Endodermal cell (in vitro differentiated cells): Measurements from ENCODE around the gene RNU6-9. TPM values are rescaled to one million over a fixed set of nuclear protein-coding genes. Genes with fewer than 3 reads are reported as not detected.

Experiments used
- DNase-seq: peaks from one replicate; pipeline ENCODE4 v3.0.0-alpha.2; 2017
- H3K27ac ChIP-seq: 2 replicates; pipeline ENCODE4 v1.5.1; 2013; ENCODE audit warnings: mild to moderate bottlenecking, low read depth, low read length, moderate library complexity
- H3K27me3 ChIP-seq: 2 replicates; pipeline ENCODE4 v1.6.1; 2013; ENCODE audit warnings: mild to moderate bottlenecking, low read length, moderate library complexity; ENCODE audit not compliant: insufficient read depth, control insufficient read depth, poor library complexity, severe bottlenecking
- H3K36me3 ChIP-seq: 2 replicates; pipeline ENCODE4 v1.7.0; 2013; ENCODE audit warnings: mild to moderate bottlenecking, low read length, moderate library complexity; ENCODE audit not compliant: control insufficient read depth, insufficient read depth
- H3K4me1 ChIP-seq: one replicate; pipeline ENCODE4 v1.7.0; 2013; ENCODE audit warnings: low read length; ENCODE audit not compliant: control insufficient read depth, insufficient read depth
- H3K4me3 ChIP-seq: 2 replicates; pipeline ENCODE4 v1.5.1; 2013; ENCODE audit warnings: mild to moderate bottlenecking, low read length, moderate library complexity
- H3K9ac ChIP-seq: 2 replicates; pipeline ENCODE4 v1.6.1; 2013; ENCODE audit warnings: mild to moderate bottlenecking, low read length, moderate library complexity; ENCODE audit not compliant: poor library complexity, severe bottlenecking; ENCODE audit errors: extremely low read depth
- H3K9me3 ChIP-seq: 2 replicates; pipeline ENCODE4 v1.6.1; 2013; ENCODE audit warnings: mild to moderate bottlenecking, low read length, moderate library complexity; ENCODE audit not compliant: control insufficient read depth
- H3K27ac Mint-ChIP-seq: 2 replicates; pipeline ENCODE4 v1.8.0; 2020; ENCODE audit warnings: mixed read lengths
- H3K27me3 Mint-ChIP-seq: 2 replicates; pipeline ENCODE4 v1.8.0; 2021; ENCODE audit warnings: mild to moderate bottlenecking, mixed read lengths; ENCODE audit not compliant: insufficient read depth
- H3K36me3 Mint-ChIP-seq: 2 replicates; pipeline ENCODE4 v1.8.0; 2020; ENCODE audit warnings: low read depth, mixed read lengths
- H3K4me1 Mint-ChIP-seq: 2 replicates; pipeline ENCODE4 v1.8.0; 2020; ENCODE audit warnings: mixed read lengths
- H3K4me3 Mint-ChIP-seq: 2 replicates; pipeline ENCODE4 v1.8.0; 2020; ENCODE audit warnings: mild to moderate bottlenecking, moderate library complexity, mixed read lengths
- H3K9me3 Mint-ChIP-seq: 2 replicates; pipeline ENCODE4 v1.8.0; 2020; ENCODE audit warnings: mild to moderate bottlenecking, mixed read lengths
- CTCF ChIP-seq: fragments of 200-600 bp; sonication (generic); conservative IDR thresholded peaks from 2 replicates; pipeline ENCODE4 v1.5.0; 2021; ENCODE audit warnings: antibody characterized with exemption, mild to moderate bottlenecking
- WGBS, 2 experiments: methylation state at CpG; one replicate each; pipeline versions ENCODE4 v1.1.5 to v1.1.7; 2013; ENCODE audit warnings: missing lambda C conversion rate in 2 of 2, mixed read lengths in 1 of 2; ENCODE audit not compliant: insufficient coverage in 1 of 2, insufficient read length in 1 of 2; 5-methylcytosine and 5-hydroxymethylcytosine counted together
- total RNA-seq, 2 donors: library from RNA; stranded (reverse); fragmentation: NEBNext Ultra II Directional in 1 of 2; extraction: Animal tissue kit (Norgen Biotek cat#: 25700) in 1 of 2; gene quantifications; 2 replicates in 1 of 2; 3 replicates in 1 of 2; pipeline ENCODE4 v1.2.1, GENCODE V29; 2021

The RNU6-9 gene
- total RNA-seq, 2 donors from 2014 or later, result not detected

GRCh38 chr19:883661-884211 lies 9.5 kb upstream of the RNU6-9 start:
- Mint-ChIP-seq H3K27ac (no peak overlapping the region), H3K36me3 (peaks cover 41% of the 10 kb centered on the region), H3K9me3 (no peaks in the 10 kb centered on the region), H3K4me1 (no peaks in the 10 kb centered on the region), H3K4me3 (no peak overlapping the region), H3K27me3 (no peaks in the 10 kb centered on the region)
- Histone ChIP-seq H3K36me3 (peaks cover 51% of the 10 kb centered on the region), H3K9me3 (no peaks in the 10 kb centered on the region), H3K4me1 (no peaks in the 10 kb centered on the region), H3K27me3 (no peaks in the 10 kb centered on the region), H3K9ac (no peak overlapping the region), H3K4me3 (no peak overlapping the region), H3K27ac (no peak overlapping the region)
- TF ChIP-seq CTCF, result peak; percentile 20
- WGBS, 2 experiments, result 95 to 96% methylated on average over 21 to 22 of the region's 22 CpGs
- peak; percentile 76 for DNase-seq

GRCh38 chr19:884420-885211 lies 8.7 kb upstream of the RNU6-9 start:
- 95 to 96% methylated on average over 38 to 51 of the region's 51 CpGs for WGBS, 2 experiments
- Histone ChIP-seq H3K9me3 (no peaks in the 10 kb centered on the region), H3K4me1 (no peaks in the 10 kb centered on the region), H3K36me3 (peaks cover 58% of the 10 kb centered on the region), H3K27me3 (no peaks in the 10 kb centered on the region), H3K27ac (no peak overlapping the region), H3K9ac (no peak overlapping the region), H3K4me3 (no peak overlapping the region)
- Mint-ChIP-seq H3K36me3 (peaks cover 44% of the 10 kb centered on the region), H3K27me3 (no peaks in the 10 kb centered on the region), H3K4me3 (no peak overlapping the region), H3K27ac (no peak overlapping the region), H3K4me1 (no peaks in the 10 kb centered on the region), H3K9me3 (no peaks in the 10 kb centered on the region)
- no peak for TF ChIP-seq CTCF
- no peak for DNase-seq

- H3K4me3 ChIP-seq, result no peak overlapping the region
- H3K9ac ChIP-seq, result no peak overlapping the region
- TF ChIP-seq CTCF, result no peak
- H3K4me1 ChIP-seq, result no peaks in the 10 kb centered on the region
- no peaks in the 10 kb centered on the region for H3K4me1 Mint-ChIP-seq
- H3K27ac Mint-ChIP-seq, result no peak overlapping the region
- no peaks in the 10 kb centered on the region for H3K27me3 Mint-ChIP-seq
- no peaks in the 10 kb centered on the region for H3K9me3 ChIP-seq
- H3K36me3 Mint-ChIP-seq, result peaks cover 46% of the 10 kb centered on the region
- WGBS, 2 experiments, result 97 to 98% methylated on average over 57 to 64 of the region's 64 CpGs
- H3K27me3 ChIP-seq, result no peaks in the 10 kb centered on the region
- H3K27ac ChIP-seq, result no peak overlapping the region
- H3K4me3 Mint-ChIP-seq, result no peak overlapping the region
- no peak for DNase-seq
- H3K9me3 Mint-ChIP-seq, result no peaks in the 10 kb centered on the region
- H3K36me3 ChIP-seq, result peaks cover 69% of the 10 kb centered on the region
Observed at GRCh38 chr19:885536-886224, 7.6 kb upstream of the RNU6-9 start.
